GM23338 (cell line): ENCODE data around the gene CWC27. TPM values are rescaled to one million over a fixed set of nuclear protein-coding genes. Genes with fewer than 3 reads are reported as not detected.

Experiments
- polyA plus RNA-seq: library from polyadenylated mRNA; unstranded; fragments of >200 nt; fragmentation: Nextera tagmentation; extraction: Ambion mirVana; gene quantifications from 2 replicates; pipeline ENCODE4 v1.2.1, GENCODE V29; 2016
- total RNA-seq: library from RNA; depleted of rRNA; stranded (reverse); fragments of >200 nt; shearing (Covaris generic); gene quantifications from 2 replicates; pipeline ENCODE4 v1.2.3, GENCODE V29; 2014; rRNA removed

CWC27 gene
- total and polyA plus RNA-seq, 2 experiments from 2014 or later: 27.7 to 115 TPM

Other genes with a start within 250 kb of the CWC27 start
- 3.9 and 12.3 TPM in 2 replicates for gene SHISAL2B, start 78.4 kb upstream of the CWC27 start, total RNA-seq
- 21.1 and 24.4 TPM in 2 replicates for gene SHISAL2B, start 78.4 kb upstream of the CWC27 start, polyA plus RNA-seq
- 16.7 and 16.8 TPM in 2 replicates for gene SREK1IP1, start 239 bp upstream of the CWC27 start, total RNA-seq
- gene SREK1IP1, start 239 bp upstream of the CWC27 start, polyA plus RNA-seq: 137 and 146 TPM in 2 replicates